ENCODE measurements around the gene OMP.

OMP gene

DNA sequence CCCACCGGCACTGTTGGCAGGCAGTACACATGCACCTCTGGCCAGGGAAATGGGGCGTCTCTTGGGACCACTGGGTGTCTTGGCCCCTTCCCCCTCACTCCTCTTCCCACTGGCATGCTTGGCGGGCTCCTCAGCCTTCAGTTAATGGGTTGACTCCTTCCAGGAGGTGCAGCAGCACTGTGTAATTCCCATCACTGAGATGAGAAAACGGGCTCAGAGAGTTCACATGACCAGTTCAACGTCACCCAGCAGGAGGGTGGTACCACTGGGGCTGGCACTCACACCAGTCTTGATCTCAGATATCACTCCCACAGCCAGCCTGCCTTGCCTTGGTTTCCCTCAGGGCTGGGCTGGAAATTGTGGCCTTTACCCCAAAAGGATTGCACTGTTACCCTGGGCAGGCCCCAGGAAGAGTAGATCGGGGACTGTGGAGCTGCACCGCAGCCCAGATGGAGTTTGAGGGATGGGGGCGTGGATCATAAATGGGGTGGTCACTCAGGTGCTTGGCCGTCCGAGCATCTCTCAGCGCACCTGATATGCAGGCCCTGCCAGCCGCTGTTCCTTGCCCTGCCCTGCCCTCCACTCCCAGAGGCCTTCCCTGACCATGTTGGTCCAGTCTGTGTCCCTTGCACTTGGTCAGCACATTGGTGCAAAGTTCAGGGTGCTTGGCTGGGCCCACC is 18.9 kb upstream of the OMP start:
- Histone ChIP-seq H3K4me3 (ENCODE audit: low read length) (no peak overlapping the region), H3K27ac (ENCODE audit: low read depth, low read length) (no peak overlapping the region), H3K4me1 (ENCODE audit: control insufficient read depth, insufficient read depth, low read length) (peaks cover 3% of the 10 kb centered on the region), H3K36me3 (ENCODE audit: control insufficient read depth, insufficient read depth, low read length) (no peaks in the 10 kb centered on the region), H3K9ac (ENCODE audit: low read length) (no peak overlapping the region), H3K27me3 (ENCODE audit: control insufficient read depth, insufficient read depth, low read length) (no peaks in the 10 kb centered on the region)

DNA sequence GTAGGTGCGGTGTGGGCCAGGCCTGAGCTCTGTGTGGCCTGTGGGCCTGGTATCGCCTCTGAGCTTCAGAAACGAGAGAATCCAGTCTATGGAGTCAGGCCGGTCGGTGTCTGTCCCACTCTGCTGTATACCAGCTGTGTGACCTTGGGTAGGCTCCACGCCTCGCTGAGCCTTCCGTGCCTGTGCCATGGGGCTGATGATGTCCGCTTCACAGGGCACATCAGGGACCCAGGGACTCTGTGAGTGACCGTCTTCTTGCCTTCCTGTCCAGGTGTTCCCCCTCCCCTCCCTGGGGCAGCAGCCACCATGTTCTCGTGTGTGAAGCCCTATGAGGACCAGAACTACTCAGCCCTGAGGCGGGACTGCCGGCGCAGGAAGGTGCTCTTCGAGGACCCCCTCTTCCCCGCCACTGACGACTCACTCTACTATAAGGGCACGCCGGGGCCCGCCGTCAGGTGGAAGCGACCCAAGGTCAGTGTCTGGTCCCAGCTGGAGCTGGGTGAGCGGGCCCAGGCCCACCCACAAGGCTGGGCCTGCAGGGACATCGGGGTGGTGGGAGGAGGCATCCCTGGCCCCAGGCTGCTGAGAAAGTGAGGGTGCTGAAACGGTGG is 18.0 kb upstream of the OMP start:
- Histone ChIP-seq H3K36me3 (ENCODE audit: control insufficient read depth, insufficient read depth, low read length) (no peaks in the 10 kb centered on the region), H3K4me1 (ENCODE audit: control insufficient read depth, insufficient read depth, low read length) (peaks cover 3% of the 10 kb centered on the region), H3K9ac (ENCODE audit: low read length) (no peak overlapping the region)

DNA sequence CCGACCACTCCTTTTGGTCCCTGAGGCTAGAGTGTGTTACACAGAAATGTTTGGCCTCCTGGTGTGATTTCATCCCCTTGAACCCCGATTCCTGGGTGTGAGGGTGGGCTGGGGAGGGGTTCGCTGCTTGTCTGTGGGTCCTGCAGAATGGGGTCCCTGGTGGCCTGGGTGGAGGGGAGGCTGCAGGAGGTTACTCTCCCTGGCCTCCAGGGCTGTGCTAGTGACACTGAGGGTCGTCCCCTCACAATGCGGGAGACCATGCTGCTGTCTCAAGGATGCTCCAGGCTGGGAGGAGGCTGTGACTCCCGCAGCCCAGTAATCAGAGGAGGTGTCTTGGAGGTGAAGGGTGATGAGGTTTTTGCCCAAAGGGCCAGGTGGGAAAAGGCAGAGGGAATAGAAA is 17.0 kb upstream of the OMP start:
- Histone ChIP-seq H3K27me3 (ENCODE audit: control insufficient read depth, insufficient read depth, low read length) (no peaks in the 10 kb centered on the region), H3K9ac (ENCODE audit: low read length) (no peak overlapping the region), H3K36me3 (ENCODE audit: control insufficient read depth, insufficient read depth, low read length) (no peaks in the 10 kb centered on the region), H3K4me3 (ENCODE audit: low read length) (no peak overlapping the region), H3K4me1 (ENCODE audit: control insufficient read depth, insufficient read depth, low read length) (peaks cover 3% of the 10 kb centered on the region), H3K27ac (ENCODE audit: low read depth, low read length) (no peak overlapping the region)

More for the DNA sequence above, 18.0 kb upstream of the OMP start:
- no peaks in the 10 kb centered on the region for H3K27me3 ChIP-seq (ENCODE audit: control insufficient read depth, insufficient read depth, low read length)
- no peak overlapping the region for H3K4me3 ChIP-seq (ENCODE audit: low read length)
- H3K27ac ChIP-seq (ENCODE audit: low read depth, low read length), result no peak overlapping the region

DNA sequence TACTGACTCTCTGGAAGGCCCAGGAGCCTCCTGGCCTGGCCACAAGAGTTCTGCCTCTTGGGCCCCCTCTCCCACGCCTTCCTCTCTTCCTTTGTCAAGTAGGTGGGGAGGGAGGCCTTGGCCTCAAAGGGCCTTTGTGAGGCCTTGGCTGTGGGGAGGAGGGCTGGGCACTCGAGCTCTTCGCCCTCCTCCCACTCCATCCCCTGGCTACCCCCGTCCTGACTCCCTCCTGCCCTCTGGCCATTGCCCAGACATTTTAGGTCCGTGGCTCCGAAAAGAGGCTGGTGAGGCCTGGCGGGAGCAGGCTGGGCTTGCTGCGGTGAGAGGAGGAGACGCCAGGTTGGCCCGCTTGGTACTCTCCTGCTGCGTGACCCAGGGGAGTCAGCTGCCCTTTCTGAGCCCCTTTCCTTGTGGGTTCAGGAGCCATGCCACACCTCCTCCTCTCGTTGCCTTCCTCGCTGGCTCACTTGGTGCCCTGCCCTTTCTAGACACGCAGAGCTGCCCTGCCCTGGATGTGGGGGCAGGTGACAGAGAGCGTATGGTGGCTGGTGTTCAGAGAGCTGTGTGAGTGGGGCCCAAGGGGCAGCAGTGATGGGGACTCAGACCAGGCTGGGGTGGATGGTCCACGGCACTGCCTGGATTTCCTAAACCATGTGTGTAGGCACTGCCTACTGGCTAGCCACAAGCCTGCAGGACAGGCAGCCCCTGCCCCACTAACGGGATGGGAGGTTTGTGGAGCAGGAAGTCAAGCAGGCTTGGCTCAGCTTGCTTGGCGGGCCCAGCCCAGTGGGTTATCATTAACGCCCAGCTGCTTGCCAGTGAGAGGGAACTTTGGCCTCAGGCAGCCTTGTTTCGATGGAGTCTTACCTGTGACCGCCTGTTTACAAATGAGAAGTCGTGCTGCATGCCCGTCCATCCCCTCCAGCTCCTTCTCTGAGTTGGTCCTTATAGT is 15.8 kb upstream of the OMP start:
- H3K27me3 ChIP-seq (ENCODE audit: control insufficient read depth, insufficient read depth, low read length), result no peaks in the 10 kb centered on the region
- H3K27ac ChIP-seq (ENCODE audit: low read depth, low read length), result peak overlapping the region; percentile 18
- H3K36me3 ChIP-seq (ENCODE audit: control insufficient read depth, insufficient read depth, low read length), result no peaks in the 10 kb centered on the region
- peaks cover 3% of the 10 kb centered on the region for H3K4me1 ChIP-seq (ENCODE audit: control insufficient read depth, insufficient read depth, low read length)
- no peak overlapping the region for H3K4me3 ChIP-seq (ENCODE audit: low read length)
- H3K9ac ChIP-seq (ENCODE audit: low read length), result peak overlapping the region; percentile 10

DNA sequence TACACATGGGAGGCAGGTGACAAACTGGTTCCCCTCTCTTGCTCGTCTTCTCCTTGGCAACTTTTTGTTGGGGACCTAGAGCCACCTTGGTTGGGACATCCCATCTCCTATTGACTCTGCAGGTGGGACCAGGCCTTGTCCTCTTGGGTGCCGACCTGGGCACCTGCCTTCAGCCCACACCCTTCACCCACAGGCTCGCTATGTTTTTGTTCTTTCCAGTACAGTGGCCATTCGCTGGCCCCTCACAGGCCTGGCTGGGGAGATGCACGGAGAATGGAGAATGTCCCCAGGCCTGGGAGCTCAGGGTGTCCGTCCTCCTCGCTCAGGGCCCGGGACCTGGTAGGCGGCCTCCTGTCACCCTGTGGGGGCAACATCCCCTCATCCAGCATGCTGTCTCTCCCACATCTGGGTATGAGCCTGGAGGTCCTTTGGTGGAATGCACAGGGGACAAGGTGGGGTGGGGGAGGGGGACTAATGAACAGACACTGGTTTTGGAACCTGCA is 14.9 kb upstream of the OMP start:
- no peaks in the 10 kb centered on the region for H3K36me3 ChIP-seq (ENCODE audit: control insufficient read depth, insufficient read depth, low read length)
- no peak overlapping the region for H3K4me3 ChIP-seq (ENCODE audit: low read length)
- H3K27ac ChIP-seq (ENCODE audit: low read depth, low read length), result no peak overlapping the region
- no peaks in the 10 kb centered on the region for H3K4me1 ChIP-seq (ENCODE audit: control insufficient read depth, insufficient read depth, low read length)
- H3K27me3 ChIP-seq (ENCODE audit: control insufficient read depth, insufficient read depth, low read length), result no peaks in the 10 kb centered on the region
- H3K9ac ChIP-seq (ENCODE audit: low read length), result no peak overlapping the region

DNA sequence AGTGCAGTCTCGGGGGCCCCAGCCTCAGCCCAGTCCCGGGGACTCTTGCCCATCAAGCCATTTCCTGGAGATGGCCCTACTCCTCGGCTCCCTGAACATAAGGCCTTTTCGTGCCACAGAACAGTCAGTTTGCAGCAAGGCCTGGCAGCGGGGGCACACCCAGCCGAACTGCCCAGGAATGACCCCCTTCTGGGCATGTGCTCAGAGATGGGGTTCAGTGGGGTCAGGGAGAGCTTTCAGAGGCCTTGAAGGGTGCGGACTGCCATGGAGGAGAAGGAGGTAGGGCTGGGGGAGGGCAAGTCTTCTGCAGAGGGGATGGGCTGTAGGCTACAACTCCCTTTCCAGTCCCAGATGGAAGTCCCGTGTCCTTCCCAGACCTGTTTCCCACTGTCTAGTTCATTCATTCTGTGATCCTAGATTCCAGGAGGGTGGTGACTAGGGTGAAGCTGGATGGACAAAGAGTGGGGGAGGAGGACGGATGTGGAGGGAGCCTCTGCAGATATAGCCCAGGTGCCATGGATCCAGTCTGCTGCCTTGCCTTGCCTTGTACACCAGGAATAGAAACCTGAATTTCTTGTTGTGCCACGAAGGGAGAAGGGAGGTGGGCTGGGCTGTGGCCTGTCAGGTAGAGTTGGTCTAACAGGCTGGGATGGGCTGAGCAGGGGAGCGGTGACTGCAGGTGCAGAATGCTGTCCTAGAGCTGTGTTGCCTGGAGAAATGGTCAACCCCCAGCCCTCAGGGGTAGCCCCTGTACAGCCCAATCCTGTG is 14.2 kb upstream of the OMP start:
- Histone ChIP-seq H3K4me3 (ENCODE audit: low read length) (no peak overlapping the region), H3K4me1 (ENCODE audit: control insufficient read depth, insufficient read depth, low read length) (no peaks in the 10 kb centered on the region), H3K36me3 (ENCODE audit: control insufficient read depth, insufficient read depth, low read length) (no peaks in the 10 kb centered on the region), H3K9ac (ENCODE audit: low read length) (no peak overlapping the region), H3K27ac (ENCODE audit: low read depth, low read length) (peak overlapping the region; percentile 28), H3K27me3 (ENCODE audit: control insufficient read depth, insufficient read depth, low read length) (no peaks in the 10 kb centered on the region)

DNA sequence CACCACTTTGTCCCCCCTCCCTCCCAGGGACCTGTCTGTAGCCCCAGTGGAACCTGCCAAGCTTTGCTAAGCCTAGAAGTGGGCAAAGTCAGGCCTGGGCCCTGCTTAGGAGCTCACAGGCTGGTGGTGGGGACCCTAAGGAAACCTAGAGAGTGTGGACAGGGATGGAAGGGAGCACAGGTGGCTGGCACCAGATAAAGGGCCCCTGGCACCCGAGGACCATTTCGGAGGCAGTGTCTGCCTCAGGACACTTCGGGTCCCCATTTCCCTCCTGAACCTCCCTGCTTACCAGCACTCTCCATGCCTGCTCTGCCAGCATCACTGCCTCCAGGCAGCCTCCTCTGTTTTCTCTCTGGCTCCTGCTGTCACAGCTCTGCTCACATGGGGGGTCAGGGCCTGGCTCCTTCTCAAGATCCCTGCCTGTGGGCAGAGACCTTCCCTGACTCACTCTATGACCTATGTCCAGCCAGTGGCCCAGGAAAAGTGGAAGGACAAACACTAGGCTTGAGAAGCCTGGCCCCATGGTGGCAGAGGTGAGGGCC is 13.6 kb upstream of the OMP start:
- H3K27ac ChIP-seq (ENCODE audit: low read depth, low read length), result no peak overlapping the region
- no peaks in the 10 kb centered on the region for H3K4me1 ChIP-seq (ENCODE audit: control insufficient read depth, insufficient read depth, low read length)
- H3K4me3 ChIP-seq (ENCODE audit: low read length), result no peak overlapping the region
- no peak overlapping the region for H3K9ac ChIP-seq (ENCODE audit: low read length)
- H3K36me3 ChIP-seq (ENCODE audit: control insufficient read depth, insufficient read depth, low read length), result peaks cover under 1% of the 10 kb centered on the region
- H3K27me3 ChIP-seq (ENCODE audit: control insufficient read depth, insufficient read depth, low read length), result no peaks in the 10 kb centered on the region

DNA sequence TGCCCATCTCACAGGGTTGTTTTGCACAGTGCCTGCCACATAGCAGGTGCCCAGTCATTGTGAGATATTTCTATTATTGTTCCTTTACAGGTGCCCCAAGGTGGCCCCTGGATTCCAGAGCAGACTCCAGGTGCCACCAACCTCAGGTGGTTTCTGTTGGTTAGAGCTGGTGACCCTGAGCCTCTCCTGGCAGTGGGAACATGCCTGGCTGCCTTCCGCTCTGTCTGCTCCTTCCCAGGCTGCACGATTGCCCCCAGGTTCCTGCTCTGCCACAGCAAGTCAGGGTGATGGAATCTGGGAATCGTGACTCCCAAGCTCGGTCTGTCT is 12.6 kb upstream of the OMP start:
- H3K9ac ChIP-seq (ENCODE audit: low read length), result no peak overlapping the region
- H3K4me1 ChIP-seq (ENCODE audit: control insufficient read depth, insufficient read depth, low read length), result no peaks in the 10 kb centered on the region
- no peaks in the 10 kb centered on the region for H3K27me3 ChIP-seq (ENCODE audit: control insufficient read depth, insufficient read depth, low read length)
- no peak overlapping the region for H3K27ac ChIP-seq (ENCODE audit: low read depth, low read length)
- no peak overlapping the region for H3K4me3 ChIP-seq (ENCODE audit: low read length)
- H3K36me3 ChIP-seq (ENCODE audit: control insufficient read depth, insufficient read depth, low read length), result peaks cover 8% of the 10 kb centered on the region

DNA sequence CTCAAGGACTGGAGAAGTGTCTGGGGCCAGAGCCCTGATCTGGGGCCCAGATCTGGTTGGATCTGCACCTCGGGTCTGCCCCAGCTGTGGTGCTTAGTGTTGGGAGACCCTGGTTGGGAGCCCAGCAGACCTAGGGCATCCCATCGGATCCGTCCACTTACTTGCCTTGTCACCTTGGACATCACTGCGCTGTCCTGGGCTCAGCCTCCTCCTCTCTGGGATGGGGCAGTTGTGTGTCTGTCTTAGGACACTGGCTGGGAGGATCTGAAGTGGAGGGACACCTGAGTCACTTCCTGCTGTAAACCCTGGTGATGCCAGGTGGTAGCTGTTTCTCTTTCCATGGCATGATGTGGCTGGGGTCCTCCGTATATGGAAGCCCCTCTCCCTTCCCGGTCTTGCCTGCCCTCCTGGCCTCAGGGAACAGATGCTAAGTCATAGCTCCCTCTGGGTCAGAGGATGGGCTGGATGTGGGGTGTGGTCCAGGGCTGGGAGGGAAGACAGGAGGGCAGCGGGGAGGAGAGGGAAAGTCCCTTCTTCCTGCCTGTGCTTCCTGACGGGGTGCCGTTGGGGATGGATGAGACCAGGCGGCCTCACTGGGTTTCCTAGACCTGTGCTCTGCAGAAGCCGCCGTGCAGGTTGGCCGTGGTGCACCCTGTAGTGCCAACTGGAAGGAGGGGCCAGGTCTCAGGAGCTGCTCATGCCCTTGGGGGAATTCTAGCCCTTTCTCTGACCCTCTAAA is 12.1 kb upstream of the OMP start:
- no peak overlapping the region for H3K4me3 ChIP-seq (ENCODE audit: low read length)
- no peaks in the 10 kb centered on the region for H3K4me1 ChIP-seq (ENCODE audit: control insufficient read depth, insufficient read depth, low read length)
- H3K36me3 ChIP-seq (ENCODE audit: control insufficient read depth, insufficient read depth, low read length), result peaks cover 8% of the 10 kb centered on the region
- H3K27me3 ChIP-seq (ENCODE audit: control insufficient read depth, insufficient read depth, low read length), result no peaks in the 10 kb centered on the region
- no peak overlapping the region for H3K9ac ChIP-seq (ENCODE audit: low read length)
- no peak overlapping the region for H3K27ac ChIP-seq (ENCODE audit: low read depth, low read length)

DNA sequence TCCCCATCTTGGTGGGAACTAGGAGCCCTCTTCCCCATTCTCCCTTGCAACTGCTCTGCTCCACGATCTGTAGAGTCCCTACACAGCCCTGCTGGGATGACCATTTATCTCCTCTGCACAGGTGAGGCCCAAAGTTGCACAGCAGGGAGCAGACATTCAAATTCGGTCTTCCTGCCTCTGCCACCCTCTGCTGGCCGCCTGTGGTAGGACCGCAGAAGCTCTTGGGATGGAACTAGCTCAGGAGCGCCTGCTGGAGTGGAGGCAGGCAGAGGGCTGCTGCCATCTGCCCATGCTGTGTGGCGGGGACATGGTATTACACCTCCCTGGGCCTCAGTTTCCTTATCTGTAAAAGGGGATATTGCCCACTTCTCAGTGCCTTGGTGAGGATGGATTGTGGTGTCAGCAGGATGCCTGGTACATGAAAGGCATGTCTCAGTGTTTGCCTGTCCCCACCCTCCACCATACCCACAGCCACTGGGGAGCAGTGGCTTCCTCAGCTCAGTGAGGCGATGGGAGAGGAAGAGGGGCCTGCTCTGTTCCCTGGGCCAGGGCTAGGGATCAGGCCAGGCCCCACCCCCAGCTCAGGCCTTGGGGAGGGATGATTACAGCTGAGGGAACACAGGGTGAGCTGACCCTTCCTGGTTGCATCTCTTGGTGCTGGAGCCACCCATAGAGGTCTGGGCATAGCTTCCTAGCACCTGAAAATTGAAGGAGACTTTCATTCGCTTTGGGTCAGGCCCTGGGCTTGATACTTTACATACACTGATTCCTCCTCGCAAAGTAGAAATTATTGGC is 11.3 kb upstream of the OMP start:
- no peak overlapping the region for H3K9ac ChIP-seq (ENCODE audit: low read length)
- H3K27ac ChIP-seq (ENCODE audit: low read depth, low read length), result no peak overlapping the region
- H3K4me1 ChIP-seq (ENCODE audit: control insufficient read depth, insufficient read depth, low read length), result no peaks in the 10 kb centered on the region

DNA sequence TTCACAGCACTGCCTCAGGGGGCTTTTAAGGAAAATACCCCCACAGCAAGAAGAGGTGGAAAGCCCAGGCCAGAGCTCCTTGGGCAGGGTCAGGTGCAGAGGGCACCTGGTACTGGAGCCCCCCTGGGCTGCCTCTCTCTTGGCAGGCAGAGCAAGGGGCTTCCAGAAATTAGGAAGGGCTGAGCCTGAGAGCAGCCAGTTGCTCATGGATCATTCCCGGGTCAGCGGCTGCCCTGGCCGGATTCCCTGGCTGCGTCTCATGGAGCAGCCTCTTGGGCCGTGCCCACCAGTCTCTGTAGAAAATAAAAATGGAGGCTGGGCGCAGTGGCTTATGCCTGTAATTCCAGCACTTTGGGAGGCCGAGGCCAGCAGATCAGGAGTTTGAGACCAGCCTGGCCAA is 10.3 kb upstream of the OMP start:
- Histone ChIP-seq H3K36me3 (ENCODE audit: control insufficient read depth, insufficient read depth, low read length) (peaks cover 8% of the 10 kb centered on the region), H3K27ac (ENCODE audit: low read depth, low read length) (no peak overlapping the region), H3K27me3 (ENCODE audit: control insufficient read depth, insufficient read depth, low read length) (no peaks in the 10 kb centered on the region)

More for the DNA sequence above, 11.3 kb upstream of the OMP start:
- Histone ChIP-seq H3K27me3 (ENCODE audit: control insufficient read depth, insufficient read depth, low read length) (no peaks in the 10 kb centered on the region), H3K4me3 (ENCODE audit: low read length) (no peak overlapping the region), H3K36me3 (ENCODE audit: control insufficient read depth, insufficient read depth, low read length) (peaks cover 8% of the 10 kb centered on the region)

More for the DNA sequence above, 10.3 kb upstream of the OMP start:
- no peak overlapping the region for H3K4me3 ChIP-seq (ENCODE audit: low read length)
- no peak overlapping the region for H3K9ac ChIP-seq (ENCODE audit: low read length)
- no peaks in the 10 kb centered on the region for H3K4me1 ChIP-seq (ENCODE audit: control insufficient read depth, insufficient read depth, low read length)

Measured in rectal smooth muscle tissue (tissue), 1 donor.